BJ (cell line): ENCODE measurements around the gene NDUFA7. TPM values are rescaled to one million over a fixed set of nuclear protein-coding genes. Genes with fewer than 3 reads are reported as not detected.

Source experiments
- CTCF ChIA-PET: fragments of 350-600 bp; formaldehyde crosslinking; extraction: SDS; loops from one replicate; lab custom pipeline; 2021; ENCODE audit warnings: antibody characterized with exemption, inconsistent platforms; lab: Yijun Ruan, JAX
- POLR2A ChIA-PET: fragments of 300-600 bp; sonication (Branson Sonifier 250); formaldehyde crosslinking; extraction: SDS; loops from one replicate; lab custom pipeline; 2021; ENCODE audit warnings: antibody characterized with exemption; lab: Charles Lee
- DNase-seq: peaks from one replicate; pipeline ENCODE4 v3.0.0-alpha.2; 2011; ENCODE audit warnings: low read depth
- H3K27me3 ChIP-seq: 2 replicates; pipeline ENCODE4 v1.6.0; 2011; ENCODE audit warnings: low read length; ENCODE audit not compliant: control insufficient read depth, insufficient read depth
- H3K36me3 ChIP-seq: 2 replicates; pipeline ENCODE4 v1.5.1; 2011; ENCODE audit warnings: low read length; ENCODE audit not compliant: control insufficient read depth, insufficient read depth
- H3K4me3 ChIP-seq: 2 replicates; pipeline ENCODE4 v1.5.1; 2011; ENCODE audit warnings: low read depth, mild to moderate bottlenecking, control low read depth, low read length
- polyA plus RNA-seq: library from polyadenylated mRNA; depleted of rRNA; stranded (reverse); fragments of >200 nt; gene quantifications from 2 replicates; pipeline ENCODE4 v1.2.3, GENCODE V29; 2011; rRNA removed
- TF ChIP-seq, protein P1 (sequence below): IDR thresholded peaks from 2 replicates; pipeline ENCODE4 v1.5.1; 2011; ENCODE audit warnings: low read depth, mild to moderate bottlenecking, control low read depth, inconsistent platforms, low read length, moderate library complexity; ENCODE audit not compliant: insufficient read depth

The NDUFA7 gene
- polyA plus RNA-seq, 1 experiment = 48.3 TPM

DNA sequence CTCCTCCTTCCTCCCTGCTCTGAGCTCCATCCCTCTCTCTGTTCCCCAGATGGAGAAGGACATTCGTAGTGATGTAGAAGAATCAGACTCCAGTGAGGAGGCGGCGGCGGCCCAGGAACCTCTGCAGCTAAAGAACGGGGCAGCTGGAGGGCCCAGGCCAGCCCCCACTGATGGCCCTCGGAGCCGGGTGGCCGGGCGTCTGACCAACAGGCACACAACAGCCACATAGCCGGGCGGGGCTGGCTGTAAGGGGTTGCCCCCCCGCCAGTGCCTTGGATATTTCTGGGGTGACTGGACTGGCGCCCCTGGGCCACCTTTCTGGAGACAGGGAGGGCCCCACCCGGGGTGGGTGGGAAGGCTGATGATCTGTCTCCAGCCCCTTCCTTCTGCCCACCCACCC lies 59.3 kb downstream of the NDUFA7 start:
- Histone ChIP-seq H3K36me3 (no peaks in the 10 kb centered on the region), H3K4me3 (no peak overlapping the region), H3K27me3 (no peaks in the 10 kb centered on the region; the same call in 1 of the 2 replicates)
- CTCF ChIA-PET = no interaction called here
- DNase-seq = no peak
- POLR2A ChIA-PET = no interaction called here
- TF ChIP-seq, protein P1, sequence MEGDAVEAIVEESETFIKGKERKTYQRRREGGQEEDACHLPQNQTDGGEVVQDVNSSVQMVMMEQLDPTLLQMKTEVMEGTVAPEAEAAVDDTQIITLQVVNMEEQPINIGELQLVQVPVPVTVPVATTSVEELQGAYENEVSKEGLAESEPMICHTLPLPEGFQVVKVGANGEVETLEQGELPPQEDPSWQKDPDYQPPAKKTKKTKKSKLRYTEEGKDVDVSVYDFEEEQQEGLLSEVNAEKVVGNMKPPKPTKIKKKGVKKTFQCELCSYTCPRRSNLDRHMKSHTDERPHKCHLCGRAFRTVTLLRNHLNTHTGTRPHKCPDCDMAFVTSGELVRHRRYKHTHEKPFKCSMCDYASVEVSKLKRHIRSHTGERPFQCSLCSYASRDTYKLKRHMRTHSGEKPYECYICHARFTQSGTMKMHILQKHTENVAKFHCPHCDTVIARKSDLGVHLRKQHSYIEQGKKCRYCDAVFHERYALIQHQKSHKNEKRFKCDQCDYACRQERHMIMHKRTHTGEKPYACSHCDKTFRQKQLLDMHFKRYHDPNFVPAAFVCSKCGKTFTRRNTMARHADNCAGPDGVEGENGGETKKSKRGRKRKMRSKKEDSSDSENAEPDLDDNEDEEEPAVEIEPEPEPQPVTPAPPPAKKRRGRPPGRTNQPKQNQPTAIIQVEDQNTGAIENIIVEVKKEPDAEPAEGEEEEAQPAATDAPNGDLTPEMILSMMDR = no peak

DNA sequence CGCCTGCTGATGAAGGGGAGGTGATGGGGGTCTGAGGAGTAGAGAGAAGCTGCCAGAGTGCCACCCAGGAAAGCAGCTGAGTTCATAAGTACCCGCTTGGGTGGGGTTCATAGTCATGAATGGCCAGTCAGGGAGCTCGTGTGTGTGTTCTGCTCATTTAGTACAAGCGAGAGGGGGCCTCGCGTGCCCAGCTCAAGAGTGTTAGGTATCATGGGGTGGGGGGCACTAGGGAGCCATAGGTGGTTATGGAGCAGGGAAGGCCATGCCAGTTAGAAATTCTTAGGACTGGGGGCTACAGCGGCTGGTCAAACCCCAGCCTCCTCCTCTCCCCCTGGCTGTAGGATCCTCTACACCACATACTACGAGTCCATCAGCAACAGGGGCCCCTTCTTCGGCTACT lies 59.8 kb downstream of the NDUFA7 start:
- TF ChIP-seq, protein P1 = no peak
- Histone ChIP-seq H3K4me3 (no peak overlapping the region), H3K27me3 (no peaks in the 10 kb centered on the region; the same call in 1 of the 2 replicates), H3K36me3 (no peaks in the 10 kb centered on the region)
- POLR2A ChIA-PET = interaction anchor here (0.6 kb wide), 1 partner anchor 265 kb away, joined by 4 read pairs; no protein-coding TSS in a partner anchor
- no peak for DNase-seq
- CTCF ChIA-PET = interaction anchor here (0.5 kb wide), 1 partner anchor 279 kb away, joined by 3 read pairs; no protein-coding TSS in a partner anchor

Other genes with a start within 250 kb of the NDUFA7 start
- not detected in 2 replicates for gene FBN3, start 171.8 kb downstream of the NDUFA7 start, polyA plus RNA-seq
- gene CERS4, start 112.0 kb downstream of the NDUFA7 start, polyA plus RNA-seq = 7.6 and 7.7 TPM in 2 replicates
- 23.7 and 40.4 TPM in 2 replicates for gene CD320, start 13.0 kb downstream of the NDUFA7 start, polyA plus RNA-seq
- gene RPS28, start 121 bp upstream of the NDUFA7 start, polyA plus RNA-seq = 371 and 525 TPM in 2 replicates
- gene KANK3, start 21.9 kb upstream of the NDUFA7 start, polyA plus RNA-seq = 0.02 TPM in 1 of 2 replicates, not detected in the other
- gene ANGPTL4, start 42.8 kb upstream of the NDUFA7 start, polyA plus RNA-seq = 2.2 and 3.2 TPM in 2 replicates
- gene RAB11B, start 69.0 kb upstream of the NDUFA7 start, polyA plus RNA-seq = 27.3 and 50.0 TPM in 2 replicates
- gene MARCHF2, start 91.9 kb upstream of the NDUFA7 start, polyA plus RNA-seq = 27.3 and 39.3 TPM in 2 replicates
- 60.2 and 81.6 TPM in 2 replicates for gene HNRNPM, start 123.6 kb upstream of the NDUFA7 start, polyA plus RNA-seq
- 0.04 TPM in 1 of 2 replicates, not detected in the other for gene PRAM1, start 181.3 kb upstream of the NDUFA7 start, polyA plus RNA-seq
- 3.7 and 5.7 TPM in 2 replicates for gene ZNF414, start 192.8 kb upstream of the NDUFA7 start, polyA plus RNA-seq